ENCODE results near the gene RAB3IL1.

RAB3IL1 gene

GRCh38 chr11:61880031-61880430, 37.3 kb downstream of the RAB3IL1 start:
- peak overlapping the region; percentile 18; the same call in 1 of the 2 replicates for H3K27ac ChIP-seq (ENCODE audit: low read depth, low read length)
- no peaks in the 10 kb centered on the region for H3K9me3 ChIP-seq (ENCODE audit: insufficient read depth, low read length)
- H2AFZ ChIP-seq (ENCODE audit: low read depth, low read length, severe bottlenecking) = peak overlapping the region; percentile 46
- H3K27me3 ChIP-seq (ENCODE audit: low read length) = no peaks in the 10 kb centered on the region
- H3K36me3 ChIP-seq (ENCODE audit: low read length) = no peaks in the 10 kb centered on the region
- H3K79me2 ChIP-seq (ENCODE audit: insufficient read depth, low read length) = no peaks in the 10 kb centered on the region
- H3K4me2 ChIP-seq (ENCODE audit: low read depth, low read length, poor library complexity, severe bottlenecking) = peak overlapping the region; percentile 49
- no peaks in the 10 kb centered on the region; the same call in 1 of the 2 replicates for H3F3A ChIP-seq (ENCODE audit: insufficient read depth)
- H4K20me1 ChIP-seq (ENCODE audit: low read depth, low read length) = no peaks in the 10 kb centered on the region
- no peaks in the 10 kb centered on the region for H3K9me2 ChIP-seq (replicated peaks; ENCODE audit: insufficient read depth, low read length)
- H3K9ac ChIP-seq (ENCODE audit: low read length) = peak overlapping the region; percentile 22; the same call in 1 of the 2 replicates
- TF ChIP-seq EZH2phosphoT487 (conservative IDR thresholded peaks at IDR 0.05; ENCODE audit: low read length) = no peak
- no peak for TF ChIP-seq CTCF (IDR thresholded peaks at IDR 0.05; ENCODE audit: insufficient read depth, low read length, poor library complexity, severe bottlenecking)
- H3K4me3 ChIP-seq (ENCODE audit: insufficient read depth, low read length, poor library complexity, severe bottlenecking) = peak overlapping the region; percentile 4

- Histone ChIP-seq H3K4me2 (ENCODE audit: low read depth, low read length, poor library complexity, severe bottlenecking) (no peak overlapping the region), H3K27ac (ENCODE audit: low read depth, low read length) (no peak overlapping the region), H4K20me1 (ENCODE audit: low read depth, low read length) (no peaks in the 10 kb centered on the region), H2AFZ (ENCODE audit: low read depth, low read length, severe bottlenecking) (no peak overlapping the region), H3K9me3 (ENCODE audit: insufficient read depth, low read length) (no peaks in the 10 kb centered on the region), H3K9ac (ENCODE audit: low read length) (no peak overlapping the region), H3F3A (ENCODE audit: insufficient read depth) (no peaks in the 10 kb centered on the region; the same call in 1 of the 2 replicates), H3K9me2 (replicated peaks; ENCODE audit: insufficient read depth, low read length) (no peaks in the 10 kb centered on the region), H3K27me3 (ENCODE audit: low read length) (no peaks in the 10 kb centered on the region), H3K36me3 (ENCODE audit: low read length) (no peaks in the 10 kb centered on the region), H3K79me2 (ENCODE audit: insufficient read depth, low read length) (no peaks in the 10 kb centered on the region), H3K4me3 (ENCODE audit: insufficient read depth, low read length, poor library complexity, severe bottlenecking) (no peak overlapping the region)
- TF ChIP-seq CTCF (IDR thresholded peaks at IDR 0.05; ENCODE audit: insufficient read depth, low read length, poor library complexity, severe bottlenecking) (no peak), EZH2phosphoT487 (conservative IDR thresholded peaks at IDR 0.05; ENCODE audit: low read length) (no peak)
Observed at GRCh38 chr11:61879152-61879551, 38.2 kb downstream of the RAB3IL1 start.

- no peaks in the 10 kb centered on the region for H3K36me3 ChIP-seq (ENCODE audit: low read length)
- no peak overlapping the region for H3K9ac ChIP-seq (ENCODE audit: low read length)
- H3K27ac ChIP-seq (ENCODE audit: low read depth, low read length) = no peak overlapping the region
- H3K27me3 ChIP-seq (ENCODE audit: low read length) = no peaks in the 10 kb centered on the region
- H3K9me3 ChIP-seq (ENCODE audit: insufficient read depth, low read length) = no peaks in the 10 kb centered on the region
- H2AFZ ChIP-seq (ENCODE audit: low read depth, low read length, severe bottlenecking) = no peak overlapping the region
- no peaks in the 10 kb centered on the region for H3K79me2 ChIP-seq (ENCODE audit: insufficient read depth, low read length)
- no peaks in the 10 kb centered on the region; the same call in 1 of the 2 replicates for H3F3A ChIP-seq (ENCODE audit: insufficient read depth)
- no peak for TF ChIP-seq CTCF (IDR thresholded peaks at IDR 0.05; ENCODE audit: insufficient read depth, low read length, poor library complexity, severe bottlenecking)
- TF ChIP-seq EZH2phosphoT487 (conservative IDR thresholded peaks at IDR 0.05; ENCODE audit: low read length) = no peak
- H4K20me1 ChIP-seq (ENCODE audit: low read depth, low read length) = no peaks in the 10 kb centered on the region
- H3K4me2 ChIP-seq (ENCODE audit: low read depth, low read length, poor library complexity, severe bottlenecking) = no peak overlapping the region
- no peak overlapping the region for H3K4me3 ChIP-seq (ENCODE audit: insufficient read depth, low read length, poor library complexity, severe bottlenecking)
- H3K9me2 ChIP-seq (replicated peaks; ENCODE audit: insufficient read depth, low read length) = no peaks in the 10 kb centered on the region
Observed at GRCh38 chr11:61875698-61876097, 41.7 kb downstream of the RAB3IL1 start.

All from SU-DHL-6 (cell line).